ENCODE measurements around the gene GAMT. TPM values are rescaled to one million over a fixed set of nuclear protein-coding genes. Genes with fewer than 3 reads are reported as not detected.

Gene GAMT
- total RNA-seq, 5 donors from 2014 or later (not counting 1 experiment from before 2014, with no cell fraction given), result 11.8 to 18.1 (median 13.7) TPM

DNA sequence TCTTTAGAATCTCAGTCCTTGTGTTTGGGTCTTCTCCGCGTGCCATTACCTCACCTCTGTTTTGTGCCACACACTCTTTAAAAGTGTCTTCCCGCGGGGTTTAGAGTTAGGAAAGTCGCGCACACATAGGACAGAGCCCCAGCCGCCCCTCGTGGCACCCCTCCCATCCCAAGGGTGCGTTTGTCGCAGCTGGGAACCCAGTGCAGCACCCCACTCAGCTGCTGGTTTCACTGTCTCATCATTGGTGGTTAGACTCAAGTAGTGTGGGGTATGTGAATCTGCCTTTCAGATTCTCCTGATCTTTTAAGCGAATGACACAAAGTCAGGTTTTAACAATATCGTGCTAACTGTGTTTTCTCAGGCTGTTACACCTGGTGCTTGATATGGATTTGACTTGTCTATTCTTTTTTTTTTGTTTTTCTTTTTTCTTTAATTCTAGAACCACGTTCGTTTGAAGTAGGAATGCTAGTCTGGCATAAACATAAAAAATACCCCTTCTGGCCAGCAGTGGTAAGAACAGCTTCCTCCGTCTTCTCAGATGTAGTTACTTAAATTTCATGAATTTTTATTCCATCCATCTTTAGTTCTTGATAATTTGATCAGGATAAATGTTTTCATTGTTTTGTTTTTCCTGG, 37.2 kb downstream of the GAMT start:
- Mint-ChIP-seq H3K4me3 (peak overlapping the region; percentile 53 to 80 (median 69)), H3K27ac (peak overlapping the region; percentile 31 to 44), H3K9me3 (no peaks in the 10 kb centered on the region), H3K27me3 (no peaks in the 10 kb centered on the region), H3K4me1 (peaks cover 22 to 32% (median 29%) of the 10 kb centered on the region in 3 donors), H3K36me3 (peaks cover 35% of the 10 kb centered on the region)
- Histone ChIP-seq H3K27me3 (replicated peaks in 1 of 2; ENCODE audit: control insufficient read depth in 2 of 2, extremely low read depth in 1 of 2, insufficient read depth in 2 of 2, low read length in 1 of 2) (no peaks in the 10 kb centered on the region), H3K27ac (ENCODE audit: low read length) (no peak overlapping the region), H3K4me3 (ENCODE audit: control insufficient read depth in 1 of 2, extremely low read depth in 1 of 2, low read length in 1 of 2) (peak overlapping the region in 1 of 2 donors; percentile 50), H3K4me1 (ENCODE audit: control insufficient read depth in 1 of 2, extremely low read depth in 1 of 2, insufficient read depth in 2 of 2, low read length in 2 of 2) (peaks cover 13 to 21% of the 10 kb centered on the region in 2 experiments), H3K36me3 (ENCODE audit: control insufficient read depth in 2 of 2, extremely low read depth in 1 of 2, insufficient read depth in 1 of 2, low read length in 1 of 2) (peaks cover 12 to 18% of the 10 kb centered on the region in 2 donors), H3K9me3 (no peaks in the 10 kb centered on the region)
- WGBS (ENCODE audit: insufficient coverage), result 57% methylated on average over 4 of the region's 15 CpGs
- ChIA-PET POLR2A (no interaction called here), CTCF (no interaction called here)
- ATAC-seq (replicated peaks in 1 of 4), result peak; percentile 61 to 85 (median 70)
- DNase-seq, result peak in 5 of 35 experiments; percentile 8 to 47 (median 23)

DNA sequence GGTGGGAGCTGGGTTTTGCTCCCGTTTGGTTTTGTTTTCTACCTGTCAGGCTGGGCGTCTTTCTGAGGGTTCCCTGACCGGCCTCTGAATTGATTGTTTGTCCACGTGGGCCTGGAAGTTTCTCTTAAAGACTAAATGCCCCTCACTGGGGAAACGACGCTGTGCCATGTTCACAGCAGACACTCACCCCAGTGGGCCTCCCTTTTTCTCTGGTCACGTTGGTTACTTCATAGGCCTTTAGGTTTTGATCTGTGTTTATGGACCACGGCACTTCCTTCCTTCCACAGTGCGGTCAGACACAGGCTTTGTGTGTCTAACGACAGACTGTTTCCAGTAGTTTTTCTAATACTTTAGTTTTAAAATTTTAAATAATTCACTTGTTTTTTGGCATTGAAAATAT, 37.7 kb downstream of the GAMT start:
- H3K27me3 ChIP-seq (replicated peaks in 1 of 2; ENCODE audit: control insufficient read depth in 2 of 2, extremely low read depth in 1 of 2, insufficient read depth in 2 of 2, low read length in 1 of 2), result no peaks in the 10 kb centered on the region
- no peaks in the 10 kb centered on the region for H3K27me3 Mint-ChIP-seq
- peak overlapping the region; percentile 2 to 50 for H3K4me3 ChIP-seq (ENCODE audit: control insufficient read depth in 1 of 2, extremely low read depth in 1 of 2, low read length in 1 of 2)
- peaks cover 36% of the 10 kb centered on the region for H3K36me3 Mint-ChIP-seq
- ATAC-seq (replicated peaks in 1 of 4) (peak; percentile 68 to 83 (median 78)), DNase-seq (peak in 9 of 35 experiments; percentile 7 to 54 (median 22))
- H3K9me3 Mint-ChIP-seq, result no peaks in the 10 kb centered on the region
- H3K27ac Mint-ChIP-seq, result peak overlapping the region; percentile 46 to 59
- H3K4me1 Mint-ChIP-seq, result peaks cover 22 to 32% (median 29%) of the 10 kb centered on the region in 3 donors
- H3K9me3 ChIP-seq, result no peaks in the 10 kb centered on the region
- peaks cover 13 to 21% of the 10 kb centered on the region in 2 experiments for H3K4me1 ChIP-seq (ENCODE audit: control insufficient read depth in 1 of 2, extremely low read depth in 1 of 2, insufficient read depth in 2 of 2, low read length in 2 of 2)
- CTCF ChIA-PET, result no interaction called here
- peak overlapping the region; percentile 42 to 80 (median 69) for H3K4me3 Mint-ChIP-seq
- 26% methylated on average over 4 of the region's 10 CpGs for WGBS (ENCODE audit: insufficient coverage)
- H3K27ac ChIP-seq (ENCODE audit: low read length), result peak overlapping the region; percentile 3
- POLR2A ChIA-PET, result no interaction called here
- peaks cover 11 to 23% of the 10 kb centered on the region in 2 donors for H3K36me3 ChIP-seq (ENCODE audit: control insufficient read depth in 2 of 2, extremely low read depth in 1 of 2, insufficient read depth in 1 of 2, low read length in 1 of 2)

DNA sequence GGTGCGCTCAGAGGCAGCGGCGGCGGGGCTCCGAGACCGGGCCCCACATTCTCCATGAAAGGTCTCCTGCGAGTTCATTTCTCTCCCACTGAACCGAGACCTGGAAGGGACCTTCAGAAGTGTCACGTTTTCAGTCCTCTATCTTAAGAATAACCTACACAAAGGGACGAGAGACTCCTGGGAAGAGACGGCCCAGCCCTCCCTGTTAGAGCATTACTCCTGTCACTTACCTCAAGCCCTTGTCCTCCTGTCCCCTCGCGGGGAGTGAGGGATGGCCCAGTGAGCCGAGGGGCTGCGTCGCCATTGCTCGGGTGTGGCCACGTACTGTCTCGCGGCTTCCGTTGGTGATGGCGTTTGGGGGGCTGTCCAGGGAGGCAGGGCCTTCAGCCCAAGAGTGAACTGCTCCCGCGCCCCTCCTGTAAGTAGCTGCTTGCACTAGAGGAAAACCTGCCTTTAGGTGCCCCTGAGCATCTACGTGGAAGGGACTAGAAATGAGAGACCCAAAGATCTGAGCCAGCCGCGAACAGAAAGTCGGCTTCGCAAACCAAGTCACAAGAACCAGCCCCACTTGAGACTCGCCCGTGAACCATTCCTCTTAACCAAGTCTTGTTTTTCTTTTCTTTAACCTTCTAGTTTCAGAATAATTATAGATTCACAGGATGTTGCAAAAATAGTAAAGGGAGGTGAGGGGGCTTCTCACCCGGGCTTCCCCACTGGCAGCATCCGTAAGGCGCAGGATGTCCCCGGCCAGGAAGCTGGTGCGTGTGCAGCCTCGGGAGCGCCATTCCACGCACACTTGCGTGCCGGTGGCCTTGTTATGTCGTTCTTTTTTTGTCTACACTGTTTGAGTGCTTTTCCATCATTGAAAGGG, 38.7 kb downstream of the GAMT start:
- whole genome bisulfite sequencing (ENCODE audit: insufficient coverage), result 89% methylated on average over 39 of the region's 42 CpGs
- H3K36me3 Mint-ChIP-seq, result peaks cover 44% of the 10 kb centered on the region
- Histone ChIP-seq H3K9me3 (no peaks in the 10 kb centered on the region), H3K4me1 (ENCODE audit: control insufficient read depth in 1 of 2, extremely low read depth in 1 of 2, insufficient read depth in 2 of 2, low read length in 2 of 2) (peaks cover 13 to 21% of the 10 kb centered on the region in 2 experiments), H3K36me3 (ENCODE audit: control insufficient read depth in 2 of 2, extremely low read depth in 1 of 2, insufficient read depth in 1 of 2, low read length in 1 of 2) (peaks cover 11 to 29% of the 10 kb centered on the region in 2 donors), H3K27ac (ENCODE audit: low read length) (no peak overlapping the region), H3K4me3 (ENCODE audit: control insufficient read depth in 1 of 2, extremely low read depth in 1 of 2, low read length in 1 of 2) (no peak overlapping the region), H3K27me3 (replicated peaks in 1 of 2; ENCODE audit: control insufficient read depth in 2 of 2, extremely low read depth in 1 of 2, insufficient read depth in 2 of 2, low read length in 1 of 2) (no peaks in the 10 kb centered on the region)
- ATAC-seq (replicated peaks in 1 of 4) (no peak), DNase-seq (no peak)
- no peaks in the 10 kb centered on the region for H3K27me3 Mint-ChIP-seq
- ChIA-PET POLR2A (no interaction called here), CTCF (no interaction called here)
- peaks cover 22 to 32% (median 29%) of the 10 kb centered on the region in 3 donors for H3K4me1 Mint-ChIP-seq
- H3K27ac Mint-ChIP-seq, result no peak overlapping the region
- no peaks in the 10 kb centered on the region for H3K9me3 Mint-ChIP-seq
- H3K4me3 Mint-ChIP-seq, result peak overlapping the region in 2 of 3 donors; percentile 69 to 80

DNA sequence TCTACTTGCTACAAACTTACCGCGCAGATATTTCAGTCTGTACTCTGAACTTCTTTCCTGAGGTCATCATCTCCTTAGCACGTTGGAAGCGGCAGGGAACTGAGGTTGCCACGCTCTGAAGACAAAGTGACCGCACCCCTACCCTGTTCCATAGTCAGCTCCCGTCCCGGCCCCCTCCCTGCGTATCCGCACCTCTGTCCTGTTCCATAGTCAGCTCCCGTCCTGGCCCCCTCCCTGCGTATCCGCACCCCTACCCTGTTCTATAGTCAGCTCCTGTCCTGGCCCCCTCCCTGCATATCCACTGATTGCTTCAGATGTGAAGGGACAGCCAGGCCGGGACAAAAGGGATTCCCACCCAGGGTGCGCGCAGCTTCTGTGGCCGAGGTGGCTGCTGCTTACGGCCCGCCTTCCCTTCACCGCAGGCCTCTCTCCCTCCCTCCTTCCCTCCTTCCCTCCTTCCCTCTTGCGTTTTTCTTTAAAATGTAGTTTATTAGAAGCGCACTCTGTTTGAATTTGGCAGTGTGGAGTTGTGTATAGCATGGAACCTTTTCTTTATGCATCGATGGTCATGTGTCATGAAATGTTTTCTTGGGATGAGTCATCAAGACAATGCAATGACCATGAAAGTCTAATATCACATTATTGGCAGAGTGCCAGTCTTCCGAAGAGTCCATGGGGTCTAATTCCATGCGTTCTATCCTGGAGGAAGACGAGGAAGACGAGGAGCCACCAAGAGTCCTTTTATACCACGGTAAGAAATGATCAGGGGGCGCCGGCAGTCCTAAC, 39.5 kb downstream of the GAMT start:
- 95% methylated on average over 24 of the region's 30 CpGs for WGBS (ENCODE audit: insufficient coverage)
- Histone ChIP-seq H3K27me3 (replicated peaks in 1 of 2; ENCODE audit: control insufficient read depth in 2 of 2, extremely low read depth in 1 of 2, insufficient read depth in 2 of 2, low read length in 1 of 2) (no peaks in the 10 kb centered on the region), H3K4me1 (ENCODE audit: control insufficient read depth in 1 of 2, extremely low read depth in 1 of 2, insufficient read depth in 2 of 2, low read length in 2 of 2) (peaks cover 13 to 21% of the 10 kb centered on the region in 2 experiments), H3K9me3 (no peaks in the 10 kb centered on the region), H3K36me3 (ENCODE audit: control insufficient read depth in 2 of 2, extremely low read depth in 1 of 2, insufficient read depth in 1 of 2, low read length in 1 of 2) (peaks cover 8 to 32% of the 10 kb centered on the region in 2 donors), H3K4me3 (ENCODE audit: control insufficient read depth in 1 of 2, extremely low read depth in 1 of 2, low read length in 1 of 2) (no peak overlapping the region), H3K27ac (ENCODE audit: low read length) (no peak overlapping the region)
- ATAC-seq (replicated peaks in 1 of 4) (no peak), DNase-seq (no peak)
- Mint-ChIP-seq H3K27ac (no peak overlapping the region), H3K9me3 (no peaks in the 10 kb centered on the region), H3K36me3 (peaks cover 46% of the 10 kb centered on the region), H3K27me3 (no peaks in the 10 kb centered on the region), H3K4me3 (no peak overlapping the region), H3K4me1 (peaks cover 24 to 32% (median 32%) of the 10 kb centered on the region in 3 donors)
- CTCF ChIA-PET, result no interaction called here
- POLR2A ChIA-PET, result no interaction called here

DNA sequence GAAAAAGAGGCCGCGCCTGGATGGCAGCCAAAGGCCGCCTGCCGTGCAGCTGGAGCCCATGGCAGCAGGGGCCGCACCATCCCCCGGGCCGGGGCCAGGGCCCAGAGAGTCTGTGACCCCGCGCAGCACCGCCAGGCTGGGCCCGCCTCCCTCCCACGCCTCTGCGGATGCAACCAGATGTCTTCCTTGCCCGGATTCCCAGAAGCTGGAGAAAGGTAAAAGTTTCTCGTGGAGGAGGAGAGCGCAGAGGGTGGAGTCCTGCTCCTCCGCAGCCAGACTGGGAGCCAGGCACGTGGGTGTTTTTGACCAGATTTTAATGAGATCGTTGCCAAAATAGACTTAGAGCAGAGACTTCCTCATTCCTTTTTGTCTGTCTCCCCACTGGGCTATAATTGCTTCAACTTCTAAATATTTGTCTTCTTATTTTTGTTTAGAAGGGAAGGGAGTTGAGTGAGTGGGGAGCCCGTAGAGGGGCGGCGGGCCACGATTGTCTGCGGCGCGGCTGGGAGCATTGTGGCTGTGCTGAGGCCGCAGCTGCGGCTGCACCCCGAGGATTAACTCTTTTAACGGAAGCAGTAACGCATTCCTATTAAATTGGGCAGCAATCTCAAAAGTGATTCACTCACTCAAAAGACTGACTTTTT, 40.4 kb downstream of the GAMT start:
- Mint-ChIP-seq H3K36me3 (peaks cover 46% of the 10 kb centered on the region), H3K4me1 (peaks cover 29 to 37% (median 35%) of the 10 kb centered on the region in 3 donors), H3K27me3 (no peaks in the 10 kb centered on the region), H3K9me3 (no peaks in the 10 kb centered on the region), H3K27ac (no peak overlapping the region), H3K4me3 (no peak overlapping the region)
- DNase-seq (no peak), ATAC-seq (replicated peaks in 1 of 4) (no peak)
- H3K36me3 ChIP-seq (ENCODE audit: control insufficient read depth in 2 of 2, extremely low read depth in 1 of 2, insufficient read depth in 1 of 2, low read length in 1 of 2), result peaks cover 8 to 32% of the 10 kb centered on the region in 2 donors
- H3K27ac ChIP-seq (ENCODE audit: low read length), result no peak overlapping the region
- no peaks in the 10 kb centered on the region for H3K9me3 ChIP-seq
- CTCF ChIA-PET, result no interaction called here
- POLR2A ChIA-PET, result interaction anchor here in 1 of 2 donors (0.6 kb wide), 1 partner anchor 56 kb away, joined by 15 read pairs; no protein-coding TSS in a partner anchor
- H3K27me3 ChIP-seq (replicated peaks in 1 of 2; ENCODE audit: control insufficient read depth in 2 of 2, extremely low read depth in 1 of 2, insufficient read depth in 2 of 2, low read length in 1 of 2), result no peaks in the 10 kb centered on the region
- no peak overlapping the region for H3K4me3 ChIP-seq (ENCODE audit: control insufficient read depth in 1 of 2, extremely low read depth in 1 of 2, low read length in 1 of 2)
- WGBS (ENCODE audit: insufficient coverage), result 94% methylated on average over 17 of the region's 31 CpGs
- H3K4me1 ChIP-seq (ENCODE audit: control insufficient read depth in 1 of 2, extremely low read depth in 1 of 2, insufficient read depth in 2 of 2, low read length in 2 of 2), result peaks cover 13 to 23% of the 10 kb centered on the region in 2 experiments
